SW 1271 (cell line): ENCODE measurements around the gene KIAA1755.
"Not testable (repeated sequence)": the region's sequence is repeated elsewhere in the genome, so short reads cannot be mapped to it uniquely, and the experiment has no call there.

Experiments used
- DNase-seq, 2 experiments: peaks; one replicate each; lab custom pipeline; 2025; lab: John Stamatoyannopoulos, UW

KIAA1755 gene

DNA sequence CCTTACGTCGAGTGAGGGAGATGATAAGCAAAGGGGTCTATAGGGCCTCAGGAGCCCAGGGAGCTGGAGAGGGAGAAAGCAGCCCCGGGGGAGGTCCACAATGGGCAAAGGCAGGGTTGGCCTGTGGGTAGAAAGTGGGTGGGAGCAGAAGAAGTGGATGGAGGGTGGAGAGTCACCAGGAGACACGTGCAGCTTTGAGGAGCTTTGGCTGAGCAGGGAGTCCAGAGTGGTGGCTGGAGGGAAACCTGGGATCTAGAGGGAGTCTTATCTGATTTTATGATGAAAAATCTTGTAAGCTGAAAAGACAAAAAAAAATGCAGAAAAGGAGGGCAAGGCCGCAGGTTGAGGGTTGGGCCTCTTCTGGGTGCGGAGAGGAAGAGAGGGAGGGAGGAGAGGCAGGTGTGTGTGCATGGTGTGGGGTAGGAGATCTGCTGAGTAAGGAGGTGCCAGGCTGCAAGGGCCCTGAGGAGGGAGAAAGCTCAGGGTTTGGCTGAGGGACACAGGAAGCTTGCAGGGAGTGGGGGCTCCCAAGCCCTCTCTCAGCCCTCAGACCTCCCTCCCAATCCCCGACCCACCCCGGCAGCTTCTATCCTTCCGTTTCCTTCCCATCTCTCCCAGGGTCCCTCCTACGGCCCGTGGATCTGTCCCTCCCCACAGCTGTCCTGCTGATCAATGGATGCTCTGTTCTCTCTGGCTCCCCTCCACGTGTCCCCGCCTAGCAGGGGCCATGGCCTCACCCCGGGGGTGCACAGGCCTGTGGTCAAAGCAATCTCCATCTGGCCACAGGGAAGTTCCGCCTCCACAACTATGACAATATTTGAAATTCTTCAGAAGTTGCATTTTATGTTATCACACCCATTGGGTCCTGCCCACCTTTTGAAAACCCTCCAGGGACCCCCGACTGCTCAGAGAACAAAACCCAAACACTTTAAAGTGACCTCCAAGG, 26.3 kb upstream of the KIAA1755 start:
- peak in 1 of 2 experiments; percentile 39 for DNase-seq

DNA sequence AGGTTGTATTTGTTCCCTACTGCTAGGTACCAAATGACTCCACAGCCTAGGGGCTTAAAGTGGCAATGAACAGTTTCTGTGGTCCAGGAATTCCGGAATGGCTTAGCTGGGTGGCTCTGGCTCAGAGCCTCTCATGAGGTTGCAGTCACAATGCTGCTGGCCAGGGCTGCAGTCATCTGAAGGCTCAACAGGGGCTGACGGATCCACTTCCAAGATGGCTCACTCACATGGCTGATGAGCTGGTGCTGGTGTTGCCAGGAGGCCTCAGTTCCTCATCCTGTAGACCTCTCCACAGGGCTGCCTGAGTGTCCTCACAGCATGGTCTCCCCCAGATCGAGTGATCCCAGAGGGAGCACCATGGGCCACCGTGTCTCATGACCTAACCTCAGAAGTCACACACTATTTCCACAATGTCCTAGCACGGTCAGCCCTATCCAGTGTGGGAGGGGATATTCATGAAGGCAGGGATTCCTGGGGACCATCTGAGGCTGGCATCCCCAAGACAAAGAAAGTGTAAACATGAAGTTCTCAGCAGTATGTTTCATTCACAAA, 24.4 kb upstream of the KIAA1755 start:
- DNase-seq = no peak

DNA sequence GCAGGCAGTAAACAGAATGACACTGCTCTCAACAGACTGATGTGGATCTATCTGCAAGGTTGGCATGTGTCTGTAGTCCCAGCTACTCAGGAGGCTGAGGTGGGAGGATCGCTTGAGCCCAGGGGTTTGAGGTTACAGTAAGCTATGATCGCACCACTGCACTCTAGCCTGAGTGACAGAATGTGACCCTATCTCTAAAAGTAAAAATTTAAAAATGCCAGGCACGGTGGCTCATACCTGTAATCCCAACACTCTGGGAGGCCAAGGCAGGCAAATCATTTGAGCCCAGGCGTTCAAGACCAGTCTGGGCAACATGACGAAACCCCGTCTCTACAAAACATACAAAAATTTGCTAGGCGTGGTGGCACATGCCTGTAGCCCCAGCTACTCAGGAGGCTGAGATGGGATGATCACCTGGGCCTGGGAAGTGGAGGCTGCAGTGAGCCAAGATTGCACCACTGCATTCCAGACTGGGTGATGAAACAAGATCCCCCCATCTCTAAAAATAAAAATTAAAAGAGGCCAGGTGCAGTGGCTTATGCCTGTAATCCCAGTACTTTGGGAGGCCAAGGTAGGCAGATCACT, 23.6 kb upstream of the KIAA1755 start:
- not testable (repeated sequence) for DNase-seq

DNA sequence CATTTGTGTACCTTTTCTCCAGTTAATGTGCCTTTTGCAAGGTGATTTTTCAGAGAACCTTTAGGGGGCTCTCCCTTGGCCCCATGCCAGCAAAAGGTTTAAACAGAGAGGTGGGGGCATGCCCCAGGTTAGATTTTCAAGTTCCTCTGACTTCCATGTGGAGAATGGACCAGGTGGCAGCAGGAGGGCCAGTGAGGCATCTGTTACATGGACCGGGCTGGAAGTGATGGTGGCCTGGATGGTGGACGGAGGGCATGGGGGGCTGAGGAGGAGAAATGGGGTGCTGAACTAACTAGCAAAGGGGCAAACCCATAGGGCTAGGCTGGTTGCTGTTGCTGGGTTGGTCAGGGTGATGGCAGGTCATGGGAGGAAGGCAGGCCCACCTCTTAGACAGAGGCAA, 22.7 kb upstream of the KIAA1755 start:
- DNase-seq = no peak

DNA sequence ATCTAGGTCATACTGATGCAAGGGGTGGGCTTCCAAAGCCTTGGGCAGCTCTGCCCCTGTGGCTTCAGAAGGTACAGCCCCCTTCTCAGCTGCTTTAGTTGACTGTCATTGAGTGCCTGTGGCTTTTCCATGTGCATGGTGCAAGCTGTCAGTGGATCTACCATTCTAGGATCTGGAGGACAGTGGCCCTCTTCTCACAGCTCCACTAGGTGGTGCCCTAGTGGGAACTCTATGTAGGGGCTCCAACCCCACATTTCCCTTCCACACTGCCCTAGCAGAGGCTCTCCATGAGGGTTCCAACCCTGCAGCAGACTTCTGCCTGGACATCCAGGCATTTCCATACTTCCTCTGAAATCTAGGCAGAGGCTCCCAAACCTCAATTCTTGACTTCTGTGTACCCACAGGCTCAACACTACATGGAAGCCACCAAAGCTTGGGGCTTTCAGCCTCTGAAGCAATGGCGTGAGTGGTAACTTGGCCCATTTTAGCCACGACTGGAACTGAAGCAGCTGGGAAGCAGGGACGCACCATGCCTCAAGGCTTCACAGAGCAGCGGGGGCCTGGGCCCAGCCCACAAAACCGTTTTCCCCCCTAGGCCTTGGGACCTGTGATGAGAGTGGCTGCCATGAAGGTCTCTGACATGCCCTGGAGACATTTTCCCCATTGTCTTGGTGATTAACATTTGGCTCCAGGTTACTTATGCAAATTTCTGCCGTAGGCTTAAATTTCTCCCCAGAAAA, 20.8 kb upstream of the KIAA1755 start:
- not testable (repeated sequence) for DNase-seq

DNA sequence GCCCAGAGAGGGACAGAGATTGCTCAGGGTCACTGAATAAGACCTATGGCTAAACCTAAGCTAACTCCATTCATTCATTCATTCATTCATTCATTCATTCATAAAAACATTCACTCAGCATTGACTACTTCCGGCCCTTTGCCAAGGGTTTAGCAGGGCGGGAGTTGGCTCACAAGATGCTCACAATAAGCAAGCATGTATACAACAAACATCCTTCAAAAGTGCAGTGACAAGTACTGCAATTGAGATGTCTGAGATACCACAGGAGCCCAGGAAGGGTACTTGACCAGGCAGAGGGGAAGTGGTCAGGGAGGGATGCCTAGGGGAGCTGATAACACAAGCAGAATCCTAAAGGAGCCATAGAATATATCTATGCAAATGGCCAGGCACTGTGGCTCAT, 18.2 kb upstream of the KIAA1755 start:
- no peak for DNase-seq

DNA sequence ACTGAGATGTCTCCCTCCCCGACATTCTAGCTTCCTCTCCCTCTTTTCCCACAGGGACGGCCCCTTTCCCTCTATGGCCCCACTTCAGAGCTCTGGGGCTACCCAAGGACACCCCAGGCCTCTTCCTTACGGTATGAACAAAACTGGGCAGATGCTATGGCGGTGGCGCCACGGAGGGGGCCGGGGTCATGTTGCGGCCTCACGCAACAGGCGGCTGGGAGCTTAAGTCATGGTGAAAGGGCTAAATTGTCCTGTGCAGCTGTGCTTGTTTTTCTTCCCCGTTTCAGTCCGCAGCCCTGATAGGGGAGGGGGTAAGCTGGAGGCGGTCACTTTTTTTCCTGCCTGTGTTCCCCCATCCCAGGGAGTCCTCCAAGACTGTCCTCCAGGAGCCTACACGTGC, 17.6 kb upstream of the KIAA1755 start:
- no peak for DNase-seq

DNA sequence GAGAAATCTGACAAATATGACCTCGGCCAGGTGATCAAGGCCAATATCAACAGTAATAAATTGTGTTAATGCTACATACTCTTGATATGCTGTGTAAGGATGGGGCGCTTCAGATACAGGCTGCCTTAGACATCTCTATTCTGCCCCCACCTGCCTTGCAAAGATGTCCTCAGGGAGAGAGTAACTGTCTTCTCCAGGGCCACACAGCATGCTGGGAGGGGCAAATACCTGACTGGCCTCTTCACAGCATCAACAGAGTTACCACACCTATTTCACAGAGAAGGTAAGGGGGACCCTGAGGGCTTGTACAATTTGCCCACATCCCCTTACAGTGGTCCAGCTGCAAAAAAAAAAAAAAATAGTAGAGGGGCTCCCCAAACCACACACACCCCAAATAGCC, 17.2 kb upstream of the KIAA1755 start:
- DNase-seq = no peak

DNA sequence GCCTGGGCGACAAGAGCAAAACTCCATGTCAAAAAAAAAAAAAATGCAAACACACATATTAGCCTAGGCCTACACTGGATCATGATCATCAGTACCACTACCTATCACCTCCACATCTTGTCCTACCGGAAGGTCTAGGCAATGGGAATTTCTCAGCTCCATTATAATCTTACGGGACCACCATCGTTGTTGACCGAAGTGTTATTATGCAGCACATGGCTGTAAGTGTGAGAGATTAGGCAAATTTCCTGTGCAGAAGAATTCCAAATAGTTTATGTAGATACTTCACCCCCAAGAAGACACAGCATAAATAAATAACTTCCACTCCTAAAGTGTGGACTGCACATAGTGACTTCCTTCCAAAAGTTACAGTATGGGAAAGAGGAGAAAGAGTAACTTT, 16.8 kb upstream of the KIAA1755 start:
- no peak for DNase-seq

DNA sequence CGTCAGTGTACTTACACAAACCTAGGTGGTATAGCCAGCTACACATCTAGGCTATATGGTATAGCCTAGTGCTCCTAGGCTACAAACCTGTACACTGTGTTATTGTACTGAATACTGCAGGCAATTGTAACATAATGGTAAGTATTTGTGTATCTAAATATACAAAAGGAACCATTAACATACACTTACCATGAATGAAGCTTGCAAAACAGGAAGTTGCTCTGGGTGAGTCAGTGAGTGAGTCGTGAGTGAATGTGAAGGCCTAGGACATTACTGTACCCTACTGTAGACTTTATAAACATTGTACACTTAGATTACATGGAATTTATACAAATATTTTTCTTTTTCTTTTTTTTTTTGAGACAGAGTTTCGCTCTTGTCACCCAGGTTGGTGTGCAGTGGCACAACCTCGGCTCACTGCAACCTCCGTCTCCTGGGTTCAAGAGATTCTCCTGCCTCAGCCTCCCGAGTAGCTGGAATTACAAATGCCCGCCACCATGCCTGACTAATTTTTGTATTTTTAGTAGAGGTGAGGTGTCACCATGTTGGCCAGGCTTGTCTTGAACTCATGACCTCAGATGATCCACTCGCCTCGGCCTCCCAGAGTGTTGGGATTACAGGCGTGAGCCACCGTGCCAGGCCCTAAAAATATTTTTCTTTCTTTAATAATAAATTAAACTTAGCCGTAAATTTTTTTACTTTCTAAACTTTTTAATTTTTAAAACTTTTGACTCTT, 15.4 kb upstream of the KIAA1755 start:
- peak; percentile 31 to 89 for DNase-seq

DNA sequence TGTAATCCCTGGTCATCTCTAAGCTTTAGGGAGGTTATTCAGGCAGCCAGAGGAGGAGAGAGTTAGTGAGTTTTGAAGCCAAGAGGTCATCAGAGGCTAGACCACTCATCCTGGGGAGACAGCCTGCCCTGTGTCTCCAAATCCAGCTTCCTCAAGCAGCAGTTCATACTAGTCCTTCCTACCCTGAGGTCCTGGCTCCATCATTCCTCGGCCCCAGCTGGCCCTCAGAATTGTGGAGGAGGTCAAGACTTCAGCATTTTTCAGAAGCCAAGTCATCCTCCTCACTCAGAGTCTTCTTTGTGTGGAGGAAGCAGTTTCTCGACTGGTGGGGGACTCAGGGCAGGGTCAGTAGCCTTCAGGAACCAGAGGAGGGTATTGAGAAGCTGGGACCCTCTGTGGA, 12.4 kb upstream of the KIAA1755 start:
- peak in 1 of 2 experiments; percentile 22 for DNase-seq

DNA sequence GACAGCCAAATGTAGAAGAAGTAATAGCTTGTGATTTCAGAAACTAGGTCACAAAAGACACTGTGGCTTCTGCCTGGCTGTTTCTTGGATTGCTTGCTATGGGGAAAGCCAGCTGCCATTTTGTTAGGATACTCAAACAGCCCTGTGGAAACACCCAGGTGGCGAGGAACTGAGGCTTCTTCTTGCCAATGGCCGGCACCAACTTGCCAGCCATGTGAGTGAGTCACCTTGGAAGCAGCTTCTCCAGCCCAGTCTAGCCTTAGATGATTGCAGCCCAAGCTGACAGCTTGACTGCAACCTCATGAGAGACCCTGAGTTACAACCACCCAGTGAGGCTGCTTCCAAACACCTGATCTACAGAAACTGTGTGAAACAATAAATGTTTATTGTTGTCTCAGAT, 11.9 kb upstream of the KIAA1755 start:
- DNase-seq = no peak

DNA sequence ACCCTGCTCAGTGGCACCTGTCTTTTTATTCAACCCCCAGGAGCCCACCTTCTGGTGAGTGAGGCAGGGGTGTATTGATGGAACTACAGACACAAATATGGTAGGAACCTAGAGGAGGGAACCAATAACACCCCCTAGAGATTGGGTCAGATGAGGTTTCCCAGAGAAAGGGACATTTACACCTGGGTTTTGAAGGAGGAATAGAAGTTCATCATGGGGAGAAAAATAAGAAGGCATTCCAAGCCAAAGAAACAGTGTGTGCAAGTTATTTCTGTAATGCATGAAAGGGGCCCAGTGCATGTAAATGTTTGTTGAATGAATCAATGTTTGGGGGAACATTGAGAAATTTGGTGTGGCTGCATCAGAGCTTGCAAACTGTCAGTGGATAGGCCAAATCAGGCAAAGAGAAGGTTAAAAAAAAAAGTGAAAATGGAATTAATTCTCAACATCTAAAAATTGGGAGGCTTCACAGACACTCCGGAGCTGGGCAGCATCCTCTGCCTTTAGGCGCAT, 11.1 kb upstream of the KIAA1755 start:
- DNase-seq = no peak

DNA sequence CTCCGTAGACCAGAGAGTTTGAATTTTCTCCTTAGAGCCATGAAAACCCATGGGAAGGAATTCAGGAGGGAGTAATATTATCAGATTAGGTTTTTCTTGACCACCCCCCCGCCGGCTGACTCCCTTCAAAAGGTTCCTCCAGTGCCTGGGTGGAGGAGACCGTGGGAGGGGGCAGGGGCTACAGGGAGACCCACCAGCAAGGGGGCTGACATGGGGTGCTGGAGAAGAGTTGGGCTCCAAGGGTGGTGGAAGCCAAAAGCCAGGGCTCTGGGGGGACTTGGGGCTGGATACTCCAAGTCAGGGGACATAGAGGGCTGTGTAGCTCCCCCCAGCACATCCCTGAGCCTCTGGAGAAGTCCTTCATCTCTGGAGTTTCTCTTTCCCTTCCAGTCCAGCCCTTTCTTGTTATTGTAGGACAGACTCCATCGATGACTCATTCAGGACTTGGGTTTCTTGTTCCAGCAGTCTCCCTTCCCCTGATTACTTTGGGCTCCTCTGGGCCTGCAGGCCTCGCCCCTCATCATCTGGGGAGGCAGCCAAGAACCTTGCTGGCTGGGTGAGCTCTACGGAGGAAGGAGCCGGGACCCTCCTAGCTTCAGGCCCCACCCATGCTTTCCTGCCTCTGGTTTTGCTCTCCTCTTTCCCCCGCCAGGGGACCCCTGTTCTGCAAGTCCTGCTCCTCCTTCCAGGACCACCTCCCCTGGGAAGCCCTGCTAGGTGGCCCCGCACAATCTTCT, 10.5 kb upstream of the KIAA1755 start:
- DNase-seq = peak; percentile 52 to 83

DNA sequence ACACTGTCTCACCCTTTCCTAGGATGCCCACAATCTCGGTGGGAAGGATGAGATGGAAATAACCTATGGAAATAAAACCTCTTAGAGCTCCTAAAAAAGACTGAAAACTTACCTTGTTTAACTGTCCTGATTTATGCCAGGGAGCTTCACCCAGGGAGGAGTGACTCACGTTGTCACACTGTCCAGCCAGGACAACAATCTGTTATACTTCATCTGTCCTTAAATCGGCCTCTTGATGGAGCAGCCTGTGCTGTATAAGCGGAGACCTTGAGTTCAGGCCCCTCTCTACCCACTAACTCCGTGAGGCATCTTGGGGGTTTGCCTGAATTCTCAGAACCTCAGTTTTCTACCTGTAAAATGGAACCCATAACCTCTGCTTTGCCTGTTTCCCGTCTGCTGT, 9.2 kb upstream of the KIAA1755 start:
- DNase-seq = no peak

DNA sequence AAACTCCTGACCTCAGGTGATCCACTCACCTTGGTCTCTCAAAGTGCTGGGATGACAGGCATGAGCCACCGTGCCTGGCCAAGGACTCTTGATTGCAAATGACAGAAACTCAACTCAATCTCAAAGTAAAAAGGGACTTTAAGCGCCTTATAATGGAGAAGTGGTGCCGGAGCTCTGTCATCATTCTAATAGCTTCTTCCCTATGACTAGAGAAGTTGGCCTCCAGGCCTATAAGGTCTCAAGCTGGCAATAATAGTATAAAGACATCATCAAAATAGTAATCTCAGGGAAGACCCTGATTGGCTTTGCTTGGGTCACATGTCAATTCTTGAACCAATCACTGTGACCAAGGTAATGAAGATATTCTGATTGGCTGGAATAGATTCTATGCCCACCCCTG, 8.5 kb upstream of the KIAA1755 start:
- DNase-seq = no peak

DNA sequence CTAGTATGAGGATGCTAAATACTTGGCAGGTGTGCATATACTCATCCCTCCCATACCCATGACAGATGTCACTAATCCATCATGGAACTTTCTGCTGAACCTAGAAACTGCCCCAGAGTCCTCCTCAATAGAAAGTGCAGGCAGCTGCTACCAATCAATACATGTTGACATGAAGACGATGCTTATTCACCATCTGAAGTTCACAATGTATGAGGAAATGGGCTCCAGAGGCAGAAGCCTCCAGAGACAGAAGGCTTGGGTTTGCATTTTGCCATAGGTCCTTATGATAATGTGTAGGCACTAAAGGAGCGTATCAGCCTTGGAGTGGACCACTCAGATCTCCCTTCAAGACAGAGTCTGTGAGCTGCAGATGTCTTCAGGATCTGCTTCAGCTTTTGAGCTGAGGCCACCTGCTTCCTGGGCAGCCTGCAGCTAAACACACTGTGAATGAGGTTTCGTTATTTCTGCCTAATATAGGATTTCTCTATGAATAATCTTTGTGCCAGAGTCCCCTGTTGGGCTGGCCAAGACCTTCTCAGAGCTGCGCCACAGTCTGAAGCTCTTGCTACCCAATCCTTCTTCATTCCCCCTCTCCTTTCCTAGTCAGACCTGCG, 7.5 kb upstream of the KIAA1755 start:
- no peak for DNase-seq

DNA sequence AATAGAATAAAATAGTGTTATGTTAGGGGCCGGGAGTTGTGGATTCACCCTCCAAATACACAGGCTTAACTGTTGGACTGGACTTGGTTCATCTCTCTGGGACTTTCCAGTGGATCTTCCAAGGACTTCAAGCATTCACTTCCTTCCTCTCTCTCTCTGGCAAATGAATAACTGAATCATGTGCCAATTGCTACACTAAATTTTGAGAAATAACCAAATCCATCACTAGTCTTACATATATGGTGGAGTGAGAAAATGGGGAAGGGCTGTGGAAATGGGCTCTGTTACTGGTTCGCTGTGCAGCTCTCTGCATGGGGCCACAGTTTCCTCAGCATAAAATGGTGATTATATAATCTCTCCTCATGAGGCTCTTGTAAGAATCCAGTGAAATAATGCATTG, 6.8 kb upstream of the KIAA1755 start:
- no peak for DNase-seq

DNA sequence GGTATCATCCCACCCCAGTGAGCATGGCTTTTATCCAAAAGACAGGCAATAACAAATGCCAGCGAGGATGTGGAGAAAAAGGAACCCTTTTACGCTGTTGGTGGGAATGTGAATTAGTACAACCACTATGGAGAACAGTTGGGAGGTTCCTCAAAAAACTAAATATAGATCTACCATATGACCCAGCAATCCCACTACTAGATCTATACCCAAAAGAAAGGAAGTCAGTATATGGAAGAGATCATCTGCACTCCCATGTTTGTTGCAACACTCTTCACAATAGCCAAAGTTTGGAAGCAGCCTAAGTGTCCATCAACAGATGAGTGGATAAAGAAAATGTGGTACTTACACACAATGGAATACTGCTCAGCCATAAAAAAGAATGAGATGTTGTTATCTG, 5.9 kb upstream of the KIAA1755 start:
- no peak for DNase-seq

DNA sequence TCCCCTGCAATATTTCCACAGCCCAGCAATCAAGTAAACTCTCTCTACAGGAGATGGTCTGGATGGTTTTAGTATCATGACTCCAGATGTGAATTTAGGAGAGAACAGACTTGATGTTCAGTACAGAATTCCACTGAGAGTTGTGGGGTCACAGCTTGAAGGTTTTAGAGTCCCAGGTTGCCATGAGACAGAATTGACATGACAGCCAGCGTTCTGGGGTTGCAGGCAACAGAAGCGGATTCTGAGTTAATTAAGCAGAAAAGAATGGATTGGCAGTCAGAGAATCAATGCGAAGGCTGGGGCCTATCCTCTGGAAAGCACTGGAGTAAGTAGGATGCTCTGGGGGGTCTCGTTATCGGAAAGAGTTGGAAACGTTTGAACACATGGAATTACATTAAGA, 2.4 kb upstream of the KIAA1755 start:
- DNase-seq = no peak

DNA sequence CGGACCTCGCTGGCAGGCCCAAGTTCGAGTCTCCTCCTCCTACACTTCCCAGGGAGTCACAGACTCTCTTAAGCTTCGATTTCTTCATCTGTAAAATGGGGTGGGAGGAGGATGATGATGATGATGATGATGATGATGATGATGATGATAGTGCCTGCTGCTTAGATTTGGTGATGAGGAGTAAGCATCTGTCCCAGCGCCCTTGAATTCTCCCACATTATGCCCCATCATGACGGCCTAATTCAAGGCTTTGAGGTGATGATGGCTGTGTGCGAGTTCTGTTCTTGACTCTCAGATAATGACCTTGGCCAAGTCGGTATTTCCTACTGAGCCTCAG, 487 bp upstream of the KIAA1755 start:
- no peak for DNase-seq
